ENCODE data around the gene MAPK8IP3.
"Not testable (repeated sequence)": the region's sequence is repeated elsewhere in the genome, so short reads cannot be mapped to it uniquely, and the experiment has no call there.

MAPK8IP3 gene

DNA sequence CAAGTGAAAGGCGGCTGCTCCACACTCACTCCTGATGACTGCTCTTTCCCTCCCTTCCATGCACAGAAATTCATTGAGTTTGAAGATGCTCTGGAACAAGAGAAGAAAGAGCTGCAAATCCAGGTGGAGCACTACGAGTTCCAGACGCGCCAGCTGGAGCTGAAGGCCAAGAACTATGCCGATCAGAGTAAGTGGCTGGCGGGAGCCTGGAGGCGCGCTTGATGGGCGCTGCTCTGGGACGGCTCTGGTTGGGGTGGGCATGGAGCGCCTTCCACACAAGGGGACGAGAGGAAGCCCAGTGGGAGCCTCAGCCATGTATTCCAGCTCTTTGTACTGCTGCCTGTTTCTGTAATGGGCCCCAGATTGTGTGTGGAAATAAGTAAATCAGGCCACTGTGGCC is 18.5 kb downstream of the MAPK8IP3 start:
- no peak for DNase-seq (ENCODE audit: low read depth in 1 of 2, low spot score in 1 of 2)
- no peak for TF ChIP-seq JUND (IDR thresholded peaks at IDR 0.05; ENCODE audit: low read depth)
- in situ Hi-C loops (cut with HindIII; ENCODE audit: low pct_unique_long_range_greater_than_20kb, low sequenced_read_pairs) = no loop called here

DNA sequence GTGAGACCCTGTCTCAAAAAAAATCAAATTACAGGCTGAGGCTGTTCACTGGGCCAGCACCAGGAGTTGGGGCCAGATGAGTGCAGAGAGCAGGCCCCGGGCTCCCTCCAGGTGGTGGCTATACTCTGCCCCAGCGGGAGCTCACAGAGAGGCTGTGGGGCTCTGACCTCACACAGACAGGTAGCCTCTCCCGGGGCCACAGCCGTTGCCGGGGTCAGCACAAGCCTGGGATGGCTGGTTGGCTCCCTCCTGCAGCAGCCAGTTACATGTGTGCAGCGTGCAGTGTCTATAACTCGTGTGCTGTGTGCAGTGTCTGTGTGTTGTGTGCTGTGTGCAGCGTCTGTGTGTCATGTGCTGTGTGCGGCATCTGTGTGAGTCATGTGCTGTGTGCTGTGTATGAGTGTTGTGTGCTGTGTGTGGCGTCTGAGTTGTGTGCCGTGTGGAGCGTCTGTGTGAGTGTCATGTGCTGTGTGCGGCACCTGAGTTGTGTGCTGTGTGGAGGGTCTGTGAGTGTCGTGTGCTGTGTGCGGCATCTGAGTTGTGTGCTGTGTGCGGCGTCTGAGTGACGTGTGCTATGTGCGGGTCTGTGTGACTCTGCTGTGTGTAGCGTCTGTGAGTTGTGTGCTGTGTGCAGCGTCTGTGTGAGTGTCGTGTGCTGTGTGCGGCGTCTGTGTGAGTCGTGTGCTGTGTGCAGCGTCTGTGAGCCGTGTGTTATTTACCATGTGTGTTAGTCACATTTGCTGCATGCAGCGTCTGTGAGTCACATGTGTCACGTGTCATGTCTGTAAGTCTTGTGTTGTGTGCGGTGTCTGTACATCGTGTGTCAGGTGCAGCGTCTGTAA is 20.9 kb downstream of the MAPK8IP3 start:
- no peak for DNase-seq (ENCODE audit: low read depth in 1 of 2, low spot score in 1 of 2)
- in situ Hi-C loops (cut with HindIII; ENCODE audit: low pct_unique_long_range_greater_than_20kb, low sequenced_read_pairs) = no loop called here
- TF ChIP-seq JUND (IDR thresholded peaks at IDR 0.05; ENCODE audit: low read depth) = no peak

DNA sequence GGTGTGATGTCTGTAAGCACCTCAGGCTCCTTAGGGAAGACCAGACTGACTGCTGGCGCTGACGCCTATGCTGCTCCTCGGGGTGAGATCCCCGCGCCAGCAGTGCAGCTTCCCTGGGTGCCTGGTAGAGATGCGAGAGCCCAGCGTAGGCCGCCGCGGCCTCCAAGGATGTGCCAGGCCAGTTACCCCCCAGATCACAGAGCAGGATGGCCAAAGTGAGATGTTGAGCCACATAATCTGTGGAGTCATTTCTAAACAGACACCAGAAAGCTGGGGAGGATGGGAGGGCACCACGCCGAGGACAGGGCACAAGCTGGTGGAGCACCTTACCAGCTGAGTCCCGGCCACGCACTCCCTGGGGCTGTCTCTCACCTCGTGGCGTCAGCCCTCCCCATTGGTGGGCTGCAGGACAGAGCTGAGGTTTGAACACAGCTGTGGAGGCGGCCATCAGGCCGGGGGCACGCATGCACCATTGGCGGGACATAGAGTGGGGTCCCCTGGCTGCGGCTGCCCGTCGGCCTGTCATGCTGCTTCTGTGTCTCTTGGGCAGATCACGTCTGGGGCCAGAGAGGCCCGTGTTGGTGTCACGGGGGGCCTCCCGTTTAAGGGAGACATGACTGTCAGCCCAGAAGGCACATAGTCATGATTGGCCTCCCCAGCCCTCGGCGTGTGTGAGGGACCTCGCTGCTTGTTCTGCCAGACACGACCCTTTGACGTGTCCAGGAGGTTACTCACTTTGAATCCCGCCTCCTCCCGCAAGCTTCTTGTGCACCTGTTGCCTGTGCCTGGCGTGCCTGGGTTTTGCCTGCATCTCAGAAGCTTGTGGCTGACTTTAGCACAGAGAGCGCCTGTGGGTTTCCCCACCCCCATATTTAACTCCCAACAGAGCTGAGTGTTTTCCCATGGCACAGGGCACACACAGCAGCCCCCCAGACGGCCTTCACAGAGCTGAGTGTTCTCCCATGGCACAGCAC is 21.9 kb downstream of the MAPK8IP3 start:
- in situ Hi-C loops (cut with HindIII; ENCODE audit: low pct_unique_long_range_greater_than_20kb, low sequenced_read_pairs) = no loop called here
- no peak for DNase-seq (ENCODE audit: low read depth in 1 of 2, low spot score in 1 of 2)
- TF ChIP-seq JUND (IDR thresholded peaks at IDR 0.05; ENCODE audit: low read depth) = no peak

DNA sequence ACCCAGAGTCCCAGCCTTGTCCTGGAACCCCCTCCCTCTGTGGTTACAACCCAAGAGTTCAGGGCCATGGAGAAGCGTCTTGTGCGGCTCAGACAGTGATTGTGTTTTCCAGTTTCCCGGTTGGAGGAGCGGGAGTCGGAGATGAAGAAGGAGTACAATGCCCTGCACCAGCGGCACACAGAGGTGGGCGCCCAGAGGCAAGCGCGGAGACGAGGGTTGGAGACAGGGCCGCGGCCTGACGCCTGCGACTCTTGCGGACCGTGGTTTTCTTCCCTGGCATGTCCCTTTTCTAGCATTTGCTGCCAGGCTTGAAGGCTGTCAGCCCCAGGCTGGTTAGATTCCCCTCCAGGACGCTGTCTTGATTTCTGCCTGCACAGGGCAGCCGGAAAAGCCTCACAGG is 23.0 kb downstream of the MAPK8IP3 start:
- in situ Hi-C loops (cut with HindIII; ENCODE audit: low pct_unique_long_range_greater_than_20kb, low sequenced_read_pairs) = no loop called here
- no peak for TF ChIP-seq JUND (IDR thresholded peaks at IDR 0.05; ENCODE audit: low read depth)
- no peak for DNase-seq (ENCODE audit: low read depth in 1 of 2, low spot score in 1 of 2)

DNA sequence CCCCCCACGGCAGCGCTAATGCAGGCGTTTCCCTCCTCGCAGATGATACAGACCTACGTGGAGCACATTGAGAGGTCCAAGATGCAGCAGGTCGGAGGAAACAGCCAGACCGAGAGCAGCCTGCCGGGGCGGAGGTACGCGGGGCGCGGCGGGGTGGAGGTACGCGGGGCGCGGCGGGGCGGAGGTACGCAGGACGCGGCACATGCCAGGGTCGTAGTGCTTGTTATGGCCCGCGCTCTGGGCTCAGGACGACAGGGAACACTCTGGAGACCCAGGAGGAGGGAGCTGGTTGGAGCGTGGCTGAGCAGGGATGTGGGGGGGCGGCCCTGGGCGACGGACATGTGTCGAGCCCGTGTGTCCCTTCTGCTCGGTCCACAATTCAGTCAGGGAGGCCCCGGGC is 23.4 kb downstream of the MAPK8IP3 start:
- no peak for TF ChIP-seq JUND (IDR thresholded peaks at IDR 0.05; ENCODE audit: low read depth)
- DNase-seq (ENCODE audit: low read depth in 1 of 2, low spot score in 1 of 2) = no peak
- in situ Hi-C loops (cut with HindIII; ENCODE audit: low pct_unique_long_range_greater_than_20kb, low sequenced_read_pairs) = no loop called here

DNA sequence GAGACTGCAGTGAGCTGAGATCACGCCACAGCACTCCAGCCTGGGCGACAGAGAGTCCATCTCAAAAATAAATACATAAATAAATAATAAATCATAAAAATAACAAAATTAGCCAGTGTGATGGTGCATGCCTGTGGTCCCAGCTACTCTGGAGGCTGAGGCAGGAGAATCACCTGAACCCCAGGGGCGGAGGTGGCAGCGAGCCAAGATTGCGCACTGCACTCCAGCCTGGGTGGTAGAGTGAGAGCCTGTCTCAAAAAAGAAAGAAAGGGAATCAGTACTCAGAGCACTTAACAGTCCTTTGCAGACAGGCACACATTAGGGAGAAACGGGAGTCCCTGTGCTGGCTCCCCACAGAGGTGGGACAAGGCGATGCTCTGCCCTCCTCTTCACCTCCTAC is 25.1 kb downstream of the MAPK8IP3 start:
- TF ChIP-seq JUND (IDR thresholded peaks at IDR 0.05; ENCODE audit: low read depth) = no peak
- no peak for DNase-seq (ENCODE audit: low read depth in 1 of 2, low spot score in 1 of 2)
- in situ Hi-C loops (cut with HindIII; ENCODE audit: low pct_unique_long_range_greater_than_20kb, low sequenced_read_pairs) = no loop called here

DNA sequence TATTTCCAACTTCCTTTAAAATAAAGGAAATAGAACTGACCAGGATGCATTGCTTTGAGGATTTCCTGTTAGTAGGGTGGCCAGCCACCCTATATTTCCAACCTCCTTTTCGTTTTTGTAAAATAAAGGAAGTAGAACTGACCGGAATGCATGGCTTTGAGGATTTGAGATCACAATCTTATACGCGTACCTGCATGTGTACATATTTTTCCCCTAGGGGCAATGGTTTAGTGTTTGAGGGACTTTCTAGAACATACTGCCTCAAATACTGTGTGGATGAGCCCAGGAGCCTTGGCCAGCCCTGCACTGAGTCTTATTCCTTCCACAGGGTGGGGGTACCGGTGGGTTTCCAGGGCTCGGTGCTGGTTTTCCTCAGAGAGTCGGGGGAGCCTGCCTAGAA is 25.6 kb downstream of the MAPK8IP3 start:
- in situ Hi-C loops (cut with HindIII; ENCODE audit: low pct_unique_long_range_greater_than_20kb, low sequenced_read_pairs) = no loop called here
- DNase-seq (ENCODE audit: low read depth in 1 of 2, low spot score in 1 of 2) = peak; percentile 53 to 67
- TF ChIP-seq JUND (IDR thresholded peaks at IDR 0.05; ENCODE audit: low read depth) = no peak

DNA sequence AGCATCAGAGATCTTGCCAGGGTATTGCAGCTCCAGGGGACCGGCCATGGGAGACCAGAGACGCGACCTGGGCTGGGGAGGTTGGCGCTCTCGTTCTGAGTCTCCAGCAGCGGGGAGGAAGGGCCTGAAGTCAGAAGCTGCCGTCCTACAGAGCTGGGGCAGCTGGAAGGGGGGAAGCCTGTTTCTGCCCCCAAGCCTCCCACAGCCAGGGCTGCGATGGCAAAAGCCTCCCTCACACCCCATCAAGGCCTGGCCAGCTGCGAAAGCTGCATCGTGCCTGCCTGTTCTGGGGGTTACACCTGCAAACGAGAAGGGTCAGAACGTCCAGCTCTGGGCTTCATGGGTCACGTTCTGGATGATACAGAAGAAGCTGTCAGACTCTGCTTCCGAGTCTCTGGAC is 26.1 kb downstream of the MAPK8IP3 start:
- in situ Hi-C loops (cut with HindIII; ENCODE audit: low pct_unique_long_range_greater_than_20kb, low sequenced_read_pairs) = no loop called here
- no peak for DNase-seq (ENCODE audit: low read depth in 1 of 2, low spot score in 1 of 2)
- no peak for TF ChIP-seq JUND (IDR thresholded peaks at IDR 0.05; ENCODE audit: low read depth)

DNA sequence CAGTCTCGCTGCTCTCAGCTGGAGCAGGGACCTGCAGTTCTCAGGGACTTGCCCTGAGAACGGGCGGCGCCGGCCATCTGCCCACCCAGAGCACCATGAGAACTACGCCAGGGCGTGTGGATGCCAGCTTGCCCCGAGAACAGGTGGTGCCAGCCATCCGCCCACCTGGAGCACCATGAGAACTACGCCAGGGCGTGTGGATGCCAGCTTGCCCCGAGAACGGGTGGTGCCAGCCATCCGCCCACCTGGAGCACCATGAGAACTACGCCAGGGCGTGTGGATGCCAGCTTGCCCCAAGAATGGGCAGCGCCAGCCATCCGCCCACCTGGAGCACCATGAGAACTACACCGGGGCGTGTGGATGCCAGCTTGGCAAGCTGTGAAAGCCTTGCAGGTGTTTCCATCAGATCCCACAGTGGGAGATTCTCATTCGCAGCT is 26.6 kb downstream of the MAPK8IP3 start:
- in situ Hi-C loops (cut with HindIII; ENCODE audit: low pct_unique_long_range_greater_than_20kb, low sequenced_read_pairs) = not testable (repeated sequence)

DNA sequence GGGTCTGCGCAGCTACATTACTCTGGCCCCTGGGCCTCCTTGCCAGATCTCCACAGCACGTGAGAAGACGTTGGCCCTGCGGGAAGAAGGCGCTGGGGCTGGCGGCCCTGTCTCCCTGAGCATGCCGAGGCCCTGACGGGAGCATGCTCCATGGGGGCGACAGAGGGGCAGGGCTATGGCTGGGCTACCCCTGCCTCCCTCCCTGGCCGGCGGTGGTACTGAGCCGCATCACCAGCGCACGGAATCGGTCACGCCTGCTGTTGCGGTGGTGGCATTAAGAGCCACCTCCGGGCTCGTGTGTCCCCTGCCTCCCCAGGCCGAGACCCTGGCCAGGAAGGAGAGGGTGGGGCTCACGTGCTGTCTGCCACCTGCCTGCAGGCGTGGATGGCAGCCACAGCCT is 28.1 kb downstream of the MAPK8IP3 start:
- no peak for TF ChIP-seq JUND (IDR thresholded peaks at IDR 0.05; ENCODE audit: low read depth)
- in situ Hi-C loops (cut with HindIII; ENCODE audit: low pct_unique_long_range_greater_than_20kb, low sequenced_read_pairs) = no loop called here
- DNase-seq (ENCODE audit: low read depth in 1 of 2, low spot score in 1 of 2) = no peak

More for the DNA sequence above, 26.6 kb downstream of the MAPK8IP3 start:
- DNase-seq (ENCODE audit: low read depth in 1 of 2, low spot score in 1 of 2) = not testable (repeated sequence)

DNA sequence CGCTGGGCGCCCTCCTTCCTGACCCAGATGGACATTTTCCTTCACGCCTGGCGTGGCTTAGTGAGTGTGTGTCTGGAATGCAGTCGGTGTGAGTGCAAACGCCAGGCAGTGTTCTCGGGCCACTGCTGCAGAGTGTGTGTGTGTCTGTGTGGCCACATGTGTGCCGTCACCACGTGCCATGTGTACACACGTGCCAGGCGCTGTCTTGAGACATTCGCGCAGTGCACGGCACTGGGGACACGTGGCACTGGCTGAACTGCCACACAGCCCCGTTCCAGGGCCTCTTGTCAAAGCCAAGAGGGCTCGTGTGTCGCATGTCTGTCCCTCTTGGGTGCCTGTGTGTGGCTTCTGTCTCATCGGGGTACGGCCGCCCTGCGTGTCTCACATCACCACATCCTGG is 28.8 kb downstream of the MAPK8IP3 start:
- no peak for TF ChIP-seq JUND (IDR thresholded peaks at IDR 0.05; ENCODE audit: low read depth)
- in situ Hi-C loops (cut with HindIII; ENCODE audit: low pct_unique_long_range_greater_than_20kb, low sequenced_read_pairs) = no loop called here
- no peak for DNase-seq (ENCODE audit: low read depth in 1 of 2, low spot score in 1 of 2)

DNA sequence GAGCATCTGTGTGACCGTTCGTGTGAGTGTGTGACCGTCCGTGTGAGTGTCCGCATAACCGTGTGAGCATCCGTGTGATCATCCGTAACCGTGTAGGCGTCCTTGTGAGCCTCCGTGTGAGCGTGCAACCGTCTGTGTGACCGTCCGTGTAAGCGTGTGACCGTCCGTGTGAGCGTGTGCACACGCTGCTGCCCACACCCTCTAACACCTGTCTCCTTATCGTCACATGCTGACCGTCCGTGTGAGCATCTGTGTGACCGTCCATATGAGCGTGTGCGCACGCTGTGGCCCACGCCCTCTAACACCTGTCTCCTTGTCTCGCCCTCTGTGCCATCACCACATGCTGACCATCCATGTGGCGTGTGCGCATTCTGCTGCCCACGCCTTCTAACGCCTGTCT is 34.2 kb downstream of the MAPK8IP3 start:
- no peak for TF ChIP-seq JUND (IDR thresholded peaks at IDR 0.05; ENCODE audit: low read depth)
- DNase-seq (ENCODE audit: low read depth in 1 of 2, low spot score in 1 of 2) = no peak
- in situ Hi-C loops (cut with HindIII; ENCODE audit: low pct_unique_long_range_greater_than_20kb, low sequenced_read_pairs) = no loop called here
